ENCODE data around the gene LDLRAD4.

Gene LDLRAD4

GRCh38 chr18:13362051-13362450 lies 143.5 kb downstream of the LDLRAD4 start:
- TF ChIP-seq FOXM1 (IDR thresholded peaks at IDR 0.05; ENCODE audit: borderline replicate concordance, low read depth): no peak
- no peak for TF ChIP-seq RAD21 (IDR thresholded peaks at IDR 0.05; ENCODE audit: low read depth)
- TF ChIP-seq MAX (IDR thresholded peaks at IDR 0.05): no peak
- no peak for TF ChIP-seq EP300 (IDR thresholded peaks at IDR 0.05; ENCODE audit: borderline replicate concordance)
- no peak for TF ChIP-seq TEAD4 (IDR thresholded peaks at IDR 0.05)

GRCh38 chr18:13362607-13363006 lies 144.0 kb downstream of the LDLRAD4 start:
- TF ChIP-seq YY1 (IDR thresholded peaks at IDR 0.05; ENCODE audit: low read depth) (no peak), RAD21 (IDR thresholded peaks at IDR 0.05; ENCODE audit: low read depth) (no peak), CREB1 (IDR thresholded peaks at IDR 0.05; ENCODE audit: low read depth) (no peak), TCF12 (IDR thresholded peaks at IDR 0.05; ENCODE audit: low read depth) (no peak), CEBPB (IDR thresholded peaks at IDR 0.05) (no peak), TEAD4 (IDR thresholded peaks at IDR 0.05) (no peak), REST (IDR thresholded peaks at IDR 0.05; ENCODE audit: low read depth) (no peak), TAF1 (IDR thresholded peaks at IDR 0.05; ENCODE audit: low read depth) (no peak), EGR1 (IDR thresholded peaks at IDR 0.05) (no peak), FOXM1 (IDR thresholded peaks at IDR 0.05; ENCODE audit: borderline replicate concordance, low read depth) (no peak), NFIC (IDR thresholded peaks at IDR 0.05) (no peak), MAX (IDR thresholded peaks at IDR 0.05) (no peak), ZBTB7A (IDR thresholded peaks at IDR 0.05; ENCODE audit: low read depth) (no peak), EP300 (IDR thresholded peaks at IDR 0.05; ENCODE audit: borderline replicate concordance) (no peak), USF1 (IDR thresholded peaks at IDR 0.05) (no peak)

GRCh38 chr18:13363359-13363758 lies 144.8 kb downstream of the LDLRAD4 start:
- TF ChIP-seq EP300 (IDR thresholded peaks at IDR 0.05; ENCODE audit: borderline replicate concordance): no peak
- TF ChIP-seq REST (IDR thresholded peaks at IDR 0.05; ENCODE audit: low read depth): no peak
- no peak for TF ChIP-seq YY1 (IDR thresholded peaks at IDR 0.05; ENCODE audit: low read depth)
- no peak for TF ChIP-seq TCF12 (IDR thresholded peaks at IDR 0.05; ENCODE audit: low read depth)
- no peak for TF ChIP-seq NFIC (IDR thresholded peaks at IDR 0.05)
- no peak for TF ChIP-seq EGR1 (IDR thresholded peaks at IDR 0.05)
- TF ChIP-seq USF1 (IDR thresholded peaks at IDR 0.05): no peak
- TF ChIP-seq RAD21 (IDR thresholded peaks at IDR 0.05; ENCODE audit: low read depth): no peak
- no peak for TF ChIP-seq ZBTB7A (IDR thresholded peaks at IDR 0.05; ENCODE audit: low read depth)
- no peak for TF ChIP-seq TAF1 (IDR thresholded peaks at IDR 0.05; ENCODE audit: low read depth)
- no peak for TF ChIP-seq MAX (IDR thresholded peaks at IDR 0.05)
- no peak for TF ChIP-seq CREB1 (IDR thresholded peaks at IDR 0.05; ENCODE audit: low read depth)

GRCh38 chr18:13364721-13365205 lies 146.2 kb downstream of the LDLRAD4 start:
- TF ChIP-seq REST (IDR thresholded peaks at IDR 0.05; ENCODE audit: low read depth) (no peak), TEAD4 (IDR thresholded peaks at IDR 0.05) (no peak), CEBPB (IDR thresholded peaks at IDR 0.05) (no peak), TCF12 (IDR thresholded peaks at IDR 0.05; ENCODE audit: low read depth) (no peak), TAF1 (IDR thresholded peaks at IDR 0.05; ENCODE audit: low read depth) (no peak), CREB1 (IDR thresholded peaks at IDR 0.05; ENCODE audit: low read depth) (no peak), RAD21 (IDR thresholded peaks at IDR 0.05; ENCODE audit: low read depth) (no peak), NFIC (IDR thresholded peaks at IDR 0.05) (no peak), FOXM1 (IDR thresholded peaks at IDR 0.05; ENCODE audit: borderline replicate concordance, low read depth) (no peak), MAX (IDR thresholded peaks at IDR 0.05) (no peak), EGR1 (IDR thresholded peaks at IDR 0.05) (no peak)
